ENCODE results near the gene CDC7. TPM values are rescaled to one million over a fixed set of nuclear protein-coding genes. Genes with fewer than 3 reads are reported as not detected.

The CDC7 gene
- total and polyA plus RNA-seq, 2 of the 13 experiments (the other 11 are each of a cell fraction or from before 2014, with no cell fraction given), result 2.5 to 12.6 TPM

- TF ChIP-seq, protein P1, sequence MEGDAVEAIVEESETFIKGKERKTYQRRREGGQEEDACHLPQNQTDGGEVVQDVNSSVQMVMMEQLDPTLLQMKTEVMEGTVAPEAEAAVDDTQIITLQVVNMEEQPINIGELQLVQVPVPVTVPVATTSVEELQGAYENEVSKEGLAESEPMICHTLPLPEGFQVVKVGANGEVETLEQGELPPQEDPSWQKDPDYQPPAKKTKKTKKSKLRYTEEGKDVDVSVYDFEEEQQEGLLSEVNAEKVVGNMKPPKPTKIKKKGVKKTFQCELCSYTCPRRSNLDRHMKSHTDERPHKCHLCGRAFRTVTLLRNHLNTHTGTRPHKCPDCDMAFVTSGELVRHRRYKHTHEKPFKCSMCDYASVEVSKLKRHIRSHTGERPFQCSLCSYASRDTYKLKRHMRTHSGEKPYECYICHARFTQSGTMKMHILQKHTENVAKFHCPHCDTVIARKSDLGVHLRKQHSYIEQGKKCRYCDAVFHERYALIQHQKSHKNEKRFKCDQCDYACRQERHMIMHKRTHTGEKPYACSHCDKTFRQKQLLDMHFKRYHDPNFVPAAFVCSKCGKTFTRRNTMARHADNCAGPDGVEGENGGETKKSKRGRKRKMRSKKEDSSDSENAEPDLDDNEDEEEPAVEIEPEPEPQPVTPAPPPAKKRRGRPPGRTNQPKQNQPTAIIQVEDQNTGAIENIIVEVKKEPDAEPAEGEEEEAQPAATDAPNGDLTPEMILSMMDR (CRISPR knock-in tag; IDR thresholded peaks at IDR 0.05), result peak; percentile 27
- no peak for TF ChIP-seq HNRNPH1 (optimal IDR thresholded peaks at IDR 0.05; ENCODE audit: low read depth, low read length)
- TF ChIP-seq, protein P2, sequence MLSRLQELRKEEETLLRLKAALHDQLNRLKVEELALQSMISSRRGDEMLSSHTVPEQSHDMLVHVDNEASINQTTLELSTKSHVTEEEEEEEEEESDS (CRISPR knock-in tag; IDR thresholded peaks at IDR 0.05; ENCODE audit: borderline replicate concordance), result no peak
- TF ChIP-seq, protein P3, sequence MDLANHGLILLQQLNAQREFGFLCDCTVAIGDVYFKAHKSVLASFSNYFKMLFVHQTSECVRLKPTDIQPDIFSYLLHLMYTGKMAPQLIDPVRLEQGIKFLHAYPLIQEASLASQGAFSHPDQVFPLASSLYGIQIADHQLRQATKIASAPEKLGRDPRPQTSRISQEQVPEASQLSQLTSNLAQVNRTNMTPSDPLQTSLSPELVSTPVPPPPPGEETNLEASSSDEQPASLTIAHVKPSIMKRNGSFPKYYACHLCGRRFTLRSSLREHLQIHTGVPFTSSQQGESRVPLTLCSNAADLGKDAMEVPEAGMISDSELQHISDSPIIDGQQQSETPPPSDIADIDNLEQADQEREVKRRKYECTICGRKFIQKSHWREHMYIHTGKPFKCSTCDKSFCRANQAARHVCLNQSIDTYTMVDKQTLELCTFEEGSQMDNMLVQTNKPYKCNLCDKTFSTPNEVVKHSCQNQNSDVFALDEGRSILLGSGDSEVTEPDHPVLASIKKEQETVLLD (CRISPR knock-in tag; IDR thresholded peaks at IDR 0.05; ENCODE audit: low read depth), result no peak
- TF ChIP-seq JUN (CRISPR knock-in tag; IDR thresholded peaks at IDR 0.05), result no peak
- no peak for TF ChIP-seq GLI4 (CRISPR knock-in tag; IDR thresholded peaks at IDR 0.05; ENCODE audit: borderline replicate concordance)
- TF ChIP-seq PAWR (CRISPR knock-in tag; IDR thresholded peaks at IDR 0.05; ENCODE audit: borderline replicate concordance), result no peak
- no peak for TF ChIP-seq PRMT3 (CRISPR knock-in tag; IDR thresholded peaks at IDR 0.05; ENCODE audit: borderline replicate concordance, low read depth)
- TF ChIP-seq, protein P4, sequence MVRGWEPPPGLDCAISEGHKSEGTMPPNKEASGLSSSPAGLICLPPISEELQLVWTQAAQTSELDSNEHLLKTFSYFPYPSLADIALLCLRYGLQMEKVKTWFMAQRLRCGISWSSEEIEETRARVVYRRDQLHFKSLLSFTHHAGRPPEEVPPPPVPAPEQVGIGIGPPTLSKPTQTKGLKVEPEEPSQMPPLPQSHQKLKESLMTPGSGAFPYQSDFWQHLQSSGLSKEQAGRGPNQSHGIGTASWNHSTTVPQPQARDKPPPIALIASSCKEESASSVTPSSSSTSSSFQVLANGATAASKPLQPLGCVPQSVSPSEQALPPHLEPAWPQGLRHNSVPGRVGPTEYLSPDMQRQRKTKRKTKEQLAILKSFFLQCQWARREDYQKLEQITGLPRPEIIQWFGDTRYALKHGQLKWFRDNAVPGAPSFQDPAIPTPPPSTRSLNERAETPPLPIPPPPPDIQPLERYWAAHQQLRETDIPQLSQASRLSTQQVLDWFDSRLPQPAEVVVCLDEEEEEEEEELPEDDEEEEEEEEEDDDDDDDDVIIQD (CRISPR knock-in tag; IDR thresholded peaks at IDR 0.05; ENCODE audit: low read depth), result no peak
- TF ChIP-seq THAP11 (CRISPR knock-in tag; IDR thresholded peaks at IDR 0.05), result no peak
- no peak for TF ChIP-seq AGO1 (IDR thresholded peaks at IDR 0.05; ENCODE audit: low read depth, low read length, poor library complexity, severe bottlenecking)
- TF ChIP-seq MAFK (conservative IDR thresholded peaks at IDR 0.05 in 1 of 2, IDR thresholded peaks at IDR 0.05 in 1 of 2; ENCODE audit: low read length in 2 of 2), result no peak
Measured at GRCh38 chr1:91555074-91555730, 54.6 kb downstream of the CDC7 start (continued).

Data from HepG2 (cell line).